Measurements from ENCODE around the gene RNF126.

Gene RNF126

DNA sequence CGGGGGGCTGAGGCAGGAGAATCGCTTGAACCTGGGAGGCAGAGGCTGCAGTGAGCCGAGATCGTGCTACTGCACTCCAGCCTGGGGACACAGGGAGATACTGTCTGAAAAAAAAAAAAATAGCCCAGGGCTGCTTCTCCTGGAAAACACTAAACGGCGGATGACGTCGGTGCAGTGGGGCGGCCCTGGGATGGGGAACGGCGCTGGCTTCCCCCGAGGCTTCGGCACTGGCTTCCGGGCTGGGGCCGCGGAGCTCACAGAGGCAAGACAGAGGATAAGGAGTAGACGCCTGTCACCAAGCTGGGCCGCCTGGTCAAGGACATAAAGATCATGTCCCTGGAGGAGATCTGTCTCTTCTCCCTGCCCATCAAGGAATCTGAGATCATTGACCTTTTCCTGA, 27.2 kb upstream of the RNF126 start:
- Histone ChIP-seq H3K27me3 (ENCODE audit: insufficient read depth, poor library complexity, severe bottlenecking) (no peaks in the 10 kb centered on the region), H3K27ac (replicated peaks) (no peak overlapping the region), H3K4me3 (replicated peaks; ENCODE audit: insufficient read depth, low read length) (no peak overlapping the region)
- DNase-seq (ENCODE audit: low read depth in 1 of 2, low spot score in 1 of 2), result no peak
- TF ChIP-seq, protein P1, sequence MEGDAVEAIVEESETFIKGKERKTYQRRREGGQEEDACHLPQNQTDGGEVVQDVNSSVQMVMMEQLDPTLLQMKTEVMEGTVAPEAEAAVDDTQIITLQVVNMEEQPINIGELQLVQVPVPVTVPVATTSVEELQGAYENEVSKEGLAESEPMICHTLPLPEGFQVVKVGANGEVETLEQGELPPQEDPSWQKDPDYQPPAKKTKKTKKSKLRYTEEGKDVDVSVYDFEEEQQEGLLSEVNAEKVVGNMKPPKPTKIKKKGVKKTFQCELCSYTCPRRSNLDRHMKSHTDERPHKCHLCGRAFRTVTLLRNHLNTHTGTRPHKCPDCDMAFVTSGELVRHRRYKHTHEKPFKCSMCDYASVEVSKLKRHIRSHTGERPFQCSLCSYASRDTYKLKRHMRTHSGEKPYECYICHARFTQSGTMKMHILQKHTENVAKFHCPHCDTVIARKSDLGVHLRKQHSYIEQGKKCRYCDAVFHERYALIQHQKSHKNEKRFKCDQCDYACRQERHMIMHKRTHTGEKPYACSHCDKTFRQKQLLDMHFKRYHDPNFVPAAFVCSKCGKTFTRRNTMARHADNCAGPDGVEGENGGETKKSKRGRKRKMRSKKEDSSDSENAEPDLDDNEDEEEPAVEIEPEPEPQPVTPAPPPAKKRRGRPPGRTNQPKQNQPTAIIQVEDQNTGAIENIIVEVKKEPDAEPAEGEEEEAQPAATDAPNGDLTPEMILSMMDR (IDR thresholded peaks at IDR 0.05; ENCODE audit: insufficient read depth, low read length), result no peak

DNA sequence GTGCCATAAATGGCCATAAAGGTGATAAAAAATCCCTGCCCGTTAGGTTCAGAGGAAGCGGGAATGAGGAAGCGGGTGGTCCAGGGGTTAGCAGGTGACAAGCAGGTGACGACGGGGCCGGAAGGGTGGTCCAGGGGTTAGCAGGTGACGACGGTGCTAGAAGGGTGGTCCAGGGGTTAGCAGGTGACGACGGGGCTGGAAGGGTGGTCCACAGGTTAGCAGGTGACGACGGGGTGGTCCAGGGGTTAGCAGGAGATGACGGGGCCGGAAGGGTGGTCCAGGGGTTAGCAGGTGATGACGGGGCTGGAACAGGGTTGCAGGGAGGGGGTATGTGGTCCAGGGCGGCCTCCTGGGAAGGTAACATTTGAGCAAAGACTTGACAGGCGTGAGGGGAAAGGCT, 26.0 kb upstream of the RNF126 start:
- TF ChIP-seq SPI1 (IDR thresholded peaks at IDR 0.05; ENCODE audit: borderline replicate concordance, low read depth), result no peak
- TF ChIP-seq, protein P1 (IDR thresholded peaks at IDR 0.05; ENCODE audit: insufficient read depth, low read length), result no peak
- no peak for TF ChIP-seq POLR2AphosphoS5 (IDR thresholded peaks at IDR 0.05; ENCODE audit: low read depth)
- TF ChIP-seq GABPA (IDR thresholded peaks at IDR 0.05; ENCODE audit: low read depth), result no peak
- TF ChIP-seq, protein P2, sequence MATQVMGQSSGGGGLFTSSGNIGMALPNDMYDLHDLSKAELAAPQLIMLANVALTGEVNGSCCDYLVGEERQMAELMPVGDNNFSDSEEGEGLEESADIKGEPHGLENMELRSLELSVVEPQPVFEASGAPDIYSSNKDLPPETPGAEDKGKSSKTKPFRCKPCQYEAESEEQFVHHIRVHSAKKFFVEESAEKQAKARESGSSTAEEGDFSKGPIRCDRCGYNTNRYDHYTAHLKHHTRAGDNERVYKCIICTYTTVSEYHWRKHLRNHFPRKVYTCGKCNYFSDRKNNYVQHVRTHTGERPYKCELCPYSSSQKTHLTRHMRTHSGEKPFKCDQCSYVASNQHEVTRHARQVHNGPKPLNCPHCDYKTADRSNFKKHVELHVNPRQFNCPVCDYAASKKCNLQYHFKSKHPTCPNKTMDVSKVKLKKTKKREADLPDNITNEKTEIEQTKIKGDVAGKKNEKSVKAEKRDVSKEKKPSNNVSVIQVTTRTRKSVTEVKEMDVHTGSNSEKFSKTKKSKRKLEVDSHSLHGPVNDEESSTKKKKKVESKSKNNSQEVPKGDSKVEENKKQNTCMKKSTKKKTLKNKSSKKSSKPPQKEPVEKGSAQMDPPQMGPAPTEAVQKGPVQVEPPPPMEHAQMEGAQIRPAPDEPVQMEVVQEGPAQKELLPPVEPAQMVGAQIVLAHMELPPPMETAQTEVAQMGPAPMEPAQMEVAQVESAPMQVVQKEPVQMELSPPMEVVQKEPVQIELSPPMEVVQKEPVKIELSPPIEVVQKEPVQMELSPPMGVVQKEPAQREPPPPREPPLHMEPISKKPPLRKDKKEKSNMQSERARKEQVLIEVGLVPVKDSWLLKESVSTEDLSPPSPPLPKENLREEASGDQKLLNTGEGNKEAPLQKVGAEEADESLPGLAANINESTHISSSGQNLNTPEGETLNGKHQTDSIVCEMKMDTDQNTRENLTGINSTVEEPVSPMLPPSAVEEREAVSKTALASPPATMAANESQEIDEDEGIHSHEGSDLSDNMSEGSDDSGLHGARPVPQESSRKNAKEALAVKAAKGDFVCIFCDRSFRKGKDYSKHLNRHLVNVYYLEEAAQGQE (IDR thresholded peaks at IDR 0.05; ENCODE audit: insufficient replicate concordance, low read depth), result no peak
- H3K4me3 ChIP-seq (replicated peaks; ENCODE audit: insufficient read depth, low read length), result no peak overlapping the region
- no peaks in the 10 kb centered on the region for H3K27me3 ChIP-seq (ENCODE audit: insufficient read depth, poor library complexity, severe bottlenecking)
- H3K27ac ChIP-seq (replicated peaks), result no peak overlapping the region
- no peak for DNase-seq (ENCODE audit: low read depth in 1 of 2, low spot score in 1 of 2)

DNA sequence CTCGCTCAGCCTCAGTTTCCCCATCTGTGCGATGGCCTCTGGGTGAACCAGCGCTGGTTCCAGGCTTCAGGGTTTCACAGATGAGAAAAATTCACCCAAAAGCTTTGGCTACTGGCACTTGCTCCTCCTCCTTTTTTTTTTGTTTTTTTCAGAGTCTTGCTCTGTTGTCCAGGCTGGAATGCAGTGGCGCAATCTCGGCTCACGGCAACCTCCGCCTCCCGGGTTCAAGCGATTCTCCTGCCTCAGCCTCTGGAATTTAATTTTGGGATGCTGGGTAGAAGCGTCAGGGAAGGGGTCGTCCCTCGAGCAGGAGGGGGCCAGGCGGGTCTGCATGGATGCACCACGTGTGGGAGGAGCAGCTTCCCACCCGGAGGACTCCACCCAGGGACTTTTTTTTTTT, 25.2 kb upstream of the RNF126 start:
- no peak overlapping the region for H3K4me3 ChIP-seq (replicated peaks; ENCODE audit: insufficient read depth, low read length)

More for the DNA sequence above, 25.2 kb upstream of the RNF126 start:
- no peak for TF ChIP-seq POLR2AphosphoS5 (IDR thresholded peaks at IDR 0.05; ENCODE audit: low read depth)
- TF ChIP-seq SPI1 (IDR thresholded peaks at IDR 0.05; ENCODE audit: borderline replicate concordance, low read depth), result no peak
- TF ChIP-seq, protein P1 (IDR thresholded peaks at IDR 0.05; ENCODE audit: insufficient read depth, low read length), result no peak
- no peak for TF ChIP-seq GABPA (IDR thresholded peaks at IDR 0.05; ENCODE audit: low read depth)
- TF ChIP-seq, protein P2 (IDR thresholded peaks at IDR 0.05; ENCODE audit: insufficient replicate concordance, low read depth), result no peak
- no peak for DNase-seq (ENCODE audit: low read depth in 1 of 2, low spot score in 1 of 2)
- no peaks in the 10 kb centered on the region for H3K27me3 ChIP-seq (ENCODE audit: insufficient read depth, poor library complexity, severe bottlenecking)
- no peak overlapping the region for H3K27ac ChIP-seq (replicated peaks)

Measured in HL-60 (cell line).